ENCODE data around the gene METRN.

DNA sequence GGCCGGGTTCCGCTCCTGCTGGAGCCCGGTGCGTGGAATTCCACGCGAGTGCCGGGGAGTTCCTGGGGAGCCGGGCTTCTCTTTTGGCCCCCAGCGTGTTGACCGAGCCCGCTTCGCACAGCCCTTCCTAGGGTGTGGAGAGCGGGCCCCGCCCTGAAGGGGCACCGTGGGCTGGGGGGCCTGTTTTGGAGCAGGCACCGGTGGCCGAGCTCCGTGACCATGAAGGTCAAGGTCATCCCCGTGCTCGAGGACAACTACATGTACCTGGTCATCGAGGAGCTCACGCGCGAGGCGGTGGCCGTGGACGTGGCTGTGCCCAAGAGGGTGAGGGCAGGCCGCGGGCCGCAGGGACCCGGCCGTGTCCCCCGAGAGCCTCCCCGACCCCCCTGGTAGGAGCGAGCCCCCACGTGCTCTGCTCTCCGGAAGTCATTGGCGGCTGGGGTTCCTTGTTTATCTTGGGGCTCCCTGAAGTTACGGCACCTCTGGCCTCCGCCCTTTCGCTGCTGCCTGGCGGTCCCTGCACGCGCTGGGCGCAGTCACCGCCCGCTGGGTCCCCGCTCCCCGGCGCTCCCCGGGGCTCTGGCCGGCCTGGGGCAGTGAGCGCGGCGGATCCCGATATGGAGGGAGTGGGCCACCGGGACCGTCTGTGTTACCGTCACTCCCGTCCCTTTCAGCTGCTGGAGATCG lies 12.5 kb downstream of the METRN start:
- TF ChIP-seq, protein P1, sequence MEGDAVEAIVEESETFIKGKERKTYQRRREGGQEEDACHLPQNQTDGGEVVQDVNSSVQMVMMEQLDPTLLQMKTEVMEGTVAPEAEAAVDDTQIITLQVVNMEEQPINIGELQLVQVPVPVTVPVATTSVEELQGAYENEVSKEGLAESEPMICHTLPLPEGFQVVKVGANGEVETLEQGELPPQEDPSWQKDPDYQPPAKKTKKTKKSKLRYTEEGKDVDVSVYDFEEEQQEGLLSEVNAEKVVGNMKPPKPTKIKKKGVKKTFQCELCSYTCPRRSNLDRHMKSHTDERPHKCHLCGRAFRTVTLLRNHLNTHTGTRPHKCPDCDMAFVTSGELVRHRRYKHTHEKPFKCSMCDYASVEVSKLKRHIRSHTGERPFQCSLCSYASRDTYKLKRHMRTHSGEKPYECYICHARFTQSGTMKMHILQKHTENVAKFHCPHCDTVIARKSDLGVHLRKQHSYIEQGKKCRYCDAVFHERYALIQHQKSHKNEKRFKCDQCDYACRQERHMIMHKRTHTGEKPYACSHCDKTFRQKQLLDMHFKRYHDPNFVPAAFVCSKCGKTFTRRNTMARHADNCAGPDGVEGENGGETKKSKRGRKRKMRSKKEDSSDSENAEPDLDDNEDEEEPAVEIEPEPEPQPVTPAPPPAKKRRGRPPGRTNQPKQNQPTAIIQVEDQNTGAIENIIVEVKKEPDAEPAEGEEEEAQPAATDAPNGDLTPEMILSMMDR (IDR thresholded peaks at IDR 0.05) = no peak
- no peak for TF ChIP-seq POLR2A (IDR thresholded peaks at IDR 0.05)
